ENCODE measurements around the gene AKAP1.

Gene AKAP1

DNA sequence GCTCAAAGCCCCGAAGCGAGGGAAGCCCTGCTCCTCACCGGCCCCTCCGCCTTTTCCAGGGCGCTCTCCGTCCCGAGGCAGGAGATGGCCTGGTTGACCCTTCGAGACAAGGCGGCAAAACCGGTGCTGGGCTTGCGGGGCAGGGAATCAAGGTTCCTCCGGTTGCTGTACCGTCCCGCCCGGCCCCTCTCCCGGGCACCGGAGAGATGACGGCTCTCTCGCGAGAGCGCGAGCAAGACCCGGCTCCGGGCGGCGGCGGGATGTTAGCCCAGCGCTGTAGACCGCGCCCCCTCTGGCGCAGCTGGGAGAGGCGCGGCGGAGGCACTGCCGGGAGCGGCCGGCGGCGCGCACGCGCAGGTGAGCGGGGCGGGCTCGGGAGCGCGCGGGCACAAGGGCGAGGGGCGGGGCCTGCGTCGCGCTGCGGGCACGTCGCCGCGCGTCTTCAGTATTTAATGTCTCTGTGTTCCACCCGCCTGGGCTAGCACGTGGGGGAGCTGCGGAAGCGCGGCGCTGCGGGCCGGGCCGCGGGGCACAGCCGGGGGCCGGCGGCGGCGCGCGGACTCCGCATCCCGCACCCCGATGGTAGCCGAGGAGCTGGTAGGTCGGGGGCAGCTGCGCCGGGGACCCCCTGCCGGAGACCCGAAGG is at the start of gene AKAP1:
Gene AKAP1 (plus strand): TSS at position 445 of the 646 bp plus-strand sequence. CDS start 20,219 bp downstream, outside the sequence.
- Mint-ChIP-seq H3K27me3 (no peaks in the 10 kb centered on the region), H3K9me3 (no peaks in the 10 kb centered on the region), H3K36me3 (ENCODE audit: insufficient read depth) (peaks cover 8% of the 10 kb centered on the region), H3K27ac (ENCODE audit: low read depth) (peak within 1 kb of the TSS; percentile 83), H3K4me1 (peaks cover 29% of the 10 kb centered on the region), H3K4me3 (peak within 1 kb of the TSS; percentile 84)
- ATAC-seq (replicated peaks; ENCODE audit: extremely low read depth, poor library complexity, severe bottlenecking) (peak; percentile 85), DNase-seq (ENCODE audit: low spot score in 2 of 2) (peak; percentile 85 to 92)

DNA sequence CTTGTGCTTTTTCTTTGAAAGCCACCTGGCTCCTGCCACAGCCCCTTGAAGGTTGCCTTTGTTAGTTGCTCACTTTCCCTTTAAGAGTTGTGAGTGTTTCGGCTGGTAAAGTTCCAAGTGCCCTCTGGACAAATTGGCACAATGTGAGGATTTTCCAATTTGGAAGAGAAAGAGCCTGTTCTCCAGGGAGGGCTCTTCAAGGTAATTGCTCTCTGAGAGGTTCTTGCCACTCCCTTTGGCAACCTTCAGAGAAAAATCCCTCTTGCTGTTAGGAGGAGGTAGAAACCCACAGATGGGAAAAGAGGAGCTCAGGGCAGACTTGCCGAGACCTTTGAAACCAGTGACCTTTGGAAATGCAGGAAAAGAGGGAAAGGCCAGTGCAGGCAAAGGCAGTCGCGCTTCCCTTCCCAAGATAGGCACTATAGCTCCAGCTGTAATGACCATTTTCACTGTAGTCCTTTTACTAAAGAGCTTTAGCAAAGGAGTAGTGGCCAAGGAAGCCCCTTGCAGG is 49.0 kb upstream of the AKAP1 start:
- no peaks in the 10 kb centered on the region for H3K9me3 Mint-ChIP-seq
- H3K4me3 Mint-ChIP-seq: no peak overlapping the region
- ATAC-seq (replicated peaks; ENCODE audit: extremely low read depth, poor library complexity, severe bottlenecking) (no peak), DNase-seq (ENCODE audit: low spot score in 2 of 2) (no peak)
- H3K36me3 Mint-ChIP-seq (ENCODE audit: insufficient read depth): no peaks in the 10 kb centered on the region
- no peak overlapping the region for H3K27ac Mint-ChIP-seq (ENCODE audit: low read depth)
- no peaks in the 10 kb centered on the region for H3K4me1 Mint-ChIP-seq
- H3K27me3 Mint-ChIP-seq: peaks cover 49% of the 10 kb centered on the region

GRCh38 chr17:57037411-57037810 is 47.6 kb upstream of the AKAP1 start:
- Mint-ChIP-seq H3K36me3 (ENCODE audit: insufficient read depth) (no peaks in the 10 kb centered on the region), H3K27ac (ENCODE audit: low read depth) (no peak overlapping the region), H3K4me1 (no peaks in the 10 kb centered on the region), H3K27me3 (peaks cover 63% of the 10 kb centered on the region), H3K9me3 (no peaks in the 10 kb centered on the region), H3K4me3 (no peak overlapping the region)
- ATAC-seq (replicated peaks; ENCODE audit: extremely low read depth, poor library complexity, severe bottlenecking) (no peak), DNase-seq (ENCODE audit: low spot score in 2 of 2) (no peak)

- Mint-ChIP-seq H3K4me1 (no peaks in the 10 kb centered on the region), H3K9me3 (no peaks in the 10 kb centered on the region), H3K27ac (ENCODE audit: low read depth) (no peak overlapping the region), H3K27me3 (peaks cover 74% of the 10 kb centered on the region), H3K36me3 (ENCODE audit: insufficient read depth) (no peaks in the 10 kb centered on the region), H3K4me3 (no peak overlapping the region)
- ATAC-seq (replicated peaks; ENCODE audit: extremely low read depth, poor library complexity, severe bottlenecking) (no peak), DNase-seq (ENCODE audit: low spot score in 2 of 2) (no peak)
These were observed 46.6 kb upstream of the AKAP1 start for GRCh38 chr17:57038486-57038885.

GRCh38 chr17:57040571-57040970 is 44.5 kb upstream of the AKAP1 start:
- Mint-ChIP-seq H3K36me3 (ENCODE audit: insufficient read depth) (no peaks in the 10 kb centered on the region), H3K27ac (ENCODE audit: low read depth) (no peak overlapping the region), H3K4me3 (no peak overlapping the region), H3K27me3 (peaks cover 93% of the 10 kb centered on the region), H3K4me1 (peaks cover 6% of the 10 kb centered on the region), H3K9me3 (no peaks in the 10 kb centered on the region)
- ATAC-seq (replicated peaks; ENCODE audit: extremely low read depth, poor library complexity, severe bottlenecking) (no peak), DNase-seq (ENCODE audit: low spot score in 2 of 2) (no peak)

GRCh38 chr17:57043276-57043675 is 41.8 kb upstream of the AKAP1 start:
- Mint-ChIP-seq H3K27ac (ENCODE audit: low read depth) (no peak overlapping the region), H3K4me3 (no peak overlapping the region)
- DNase-seq (ENCODE audit: low spot score in 2 of 2): no peak

GRCh38 chr17:57044976-57045867 is 39.8 kb upstream of the AKAP1 start:
- Mint-ChIP-seq H3K4me1 (peaks cover 20% of the 10 kb centered on the region), H3K27ac (ENCODE audit: low read depth) (no peak overlapping the region), H3K4me3 (peak overlapping the region; percentile 70), H3K27me3 (peaks cover 83% of the 10 kb centered on the region), H3K9me3 (no peaks in the 10 kb centered on the region), H3K36me3 (ENCODE audit: insufficient read depth) (no peaks in the 10 kb centered on the region)
- DNase-seq (ENCODE audit: low spot score in 2 of 2) (no peak), ATAC-seq (replicated peaks; ENCODE audit: extremely low read depth, poor library complexity, severe bottlenecking) (no peak)

More at GRCh38 chr17:57043276-57043675, 41.8 kb upstream of the AKAP1 start:
- H3K4me1 Mint-ChIP-seq: peaks cover 20% of the 10 kb centered on the region
- no peak for ATAC-seq (replicated peaks; ENCODE audit: extremely low read depth, poor library complexity, severe bottlenecking)
- no peaks in the 10 kb centered on the region for H3K36me3 Mint-ChIP-seq (ENCODE audit: insufficient read depth)
- no peaks in the 10 kb centered on the region for H3K9me3 Mint-ChIP-seq
- H3K27me3 Mint-ChIP-seq: peaks cover 99% of the 10 kb centered on the region

DNA sequence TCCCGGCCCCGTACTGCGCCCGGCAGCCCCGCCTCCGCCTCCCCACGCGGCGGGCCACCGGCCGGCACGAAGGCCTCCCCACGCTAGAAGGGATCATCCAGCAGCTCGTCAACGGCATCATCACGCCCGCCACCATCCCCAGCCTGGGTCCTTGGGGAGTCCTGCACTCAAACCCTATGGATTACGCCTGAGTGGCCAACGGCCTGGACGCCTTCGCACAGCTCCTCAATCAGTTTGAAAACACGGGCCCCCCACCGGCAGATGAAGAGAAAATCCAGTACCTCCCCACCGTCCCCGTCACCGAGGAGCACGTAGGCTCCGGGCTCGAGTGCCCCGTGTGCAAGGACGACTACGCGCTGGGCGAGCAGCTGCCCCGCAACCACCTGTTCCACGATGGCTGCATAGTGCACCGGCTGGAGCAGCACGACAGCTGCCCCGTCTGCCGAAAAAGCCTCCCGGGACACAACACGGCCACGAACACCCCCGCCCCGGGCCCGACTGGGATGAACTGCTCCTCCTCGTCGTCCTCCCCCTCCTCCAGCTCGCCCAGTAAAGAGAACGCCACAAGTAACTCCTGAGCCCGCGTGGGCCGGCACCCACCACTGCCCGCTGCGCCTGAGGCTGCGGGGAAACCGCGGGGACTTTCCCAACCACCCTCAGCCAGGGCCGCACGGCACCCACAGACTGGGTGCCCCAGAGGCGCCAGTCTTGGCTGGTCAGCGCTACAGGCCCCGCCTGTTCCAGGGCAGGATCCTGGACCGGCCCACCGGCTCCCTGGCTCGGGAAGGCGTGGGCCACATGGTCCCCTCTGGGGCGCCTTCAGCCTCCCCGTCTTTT is 39.0 kb upstream of the AKAP1 start:
- ATAC-seq (replicated peaks; ENCODE audit: extremely low read depth, poor library complexity, severe bottlenecking) (peak; percentile 55), DNase-seq (ENCODE audit: low spot score in 2 of 2) (no peak)
- Mint-ChIP-seq H3K4me1 (peaks cover 20% of the 10 kb centered on the region), H3K36me3 (ENCODE audit: insufficient read depth) (no peaks in the 10 kb centered on the region), H3K27me3 (peaks cover 84% of the 10 kb centered on the region), H3K4me3 (peak overlapping the region; percentile 70), H3K27ac (ENCODE audit: low read depth) (no peak overlapping the region), H3K9me3 (no peaks in the 10 kb centered on the region)

GRCh38 chr17:57046749-57047148 is 38.3 kb upstream of the AKAP1 start:
- DNase-seq (ENCODE audit: low spot score in 2 of 2) (no peak), ATAC-seq (replicated peaks; ENCODE audit: extremely low read depth, poor library complexity, severe bottlenecking) (no peak)
- Mint-ChIP-seq H3K27ac (ENCODE audit: low read depth) (no peak overlapping the region), H3K9me3 (no peaks in the 10 kb centered on the region), H3K36me3 (ENCODE audit: insufficient read depth) (no peaks in the 10 kb centered on the region), H3K4me1 (peaks cover 20% of the 10 kb centered on the region), H3K4me3 (peak overlapping the region; percentile 70), H3K27me3 (peaks cover 83% of the 10 kb centered on the region)

- Mint-ChIP-seq H3K27ac (ENCODE audit: low read depth) (no peak overlapping the region), H3K27me3 (peaks cover 77% of the 10 kb centered on the region), H3K4me1 (peaks cover 20% of the 10 kb centered on the region), H3K36me3 (ENCODE audit: insufficient read depth) (no peaks in the 10 kb centered on the region), H3K9me3 (no peaks in the 10 kb centered on the region), H3K4me3 (no peak overlapping the region)
- DNase-seq (ENCODE audit: low spot score in 2 of 2) (no peak), ATAC-seq (replicated peaks; ENCODE audit: extremely low read depth, poor library complexity, severe bottlenecking) (no peak)
These were observed 37.0 kb upstream of the AKAP1 start for GRCh38 chr17:57048096-57048495.

DNA sequence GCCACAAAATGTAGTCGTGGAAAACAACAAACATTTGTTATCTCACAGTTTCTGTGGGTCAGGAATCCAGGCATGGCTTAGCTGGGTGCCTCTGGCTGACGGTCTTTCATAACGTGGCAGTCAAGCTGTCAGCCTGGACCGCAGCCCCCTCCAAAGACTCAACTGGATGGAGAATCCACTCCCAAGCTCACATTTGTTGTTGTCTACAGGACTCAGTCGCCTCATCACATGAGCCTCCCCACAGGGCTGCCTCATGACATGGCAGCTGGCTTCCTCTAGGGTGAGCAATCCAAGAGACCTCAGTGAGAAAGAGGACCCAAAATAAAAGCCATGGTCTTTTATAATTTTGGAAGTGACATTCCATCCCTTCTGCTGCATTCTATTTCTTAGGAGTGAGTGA is 34.7 kb upstream of the AKAP1 start:
- H3K27ac Mint-ChIP-seq (ENCODE audit: low read depth): no peak overlapping the region
- H3K36me3 Mint-ChIP-seq (ENCODE audit: insufficient read depth): no peaks in the 10 kb centered on the region
- H3K27me3 Mint-ChIP-seq: peaks cover 55% of the 10 kb centered on the region
- ATAC-seq (replicated peaks; ENCODE audit: extremely low read depth, poor library complexity, severe bottlenecking): no peak
- no peaks in the 10 kb centered on the region for H3K9me3 Mint-ChIP-seq
- no peak for DNase-seq (ENCODE audit: low spot score in 2 of 2)
- H3K4me1 Mint-ChIP-seq: peaks cover 22% of the 10 kb centered on the region
- H3K4me3 Mint-ChIP-seq: no peak overlapping the region

- H3K4me1 Mint-ChIP-seq: peaks cover 13% of the 10 kb centered on the region
- H3K4me3 Mint-ChIP-seq: no peak overlapping the region
- no peak for ATAC-seq (replicated peaks; ENCODE audit: extremely low read depth, poor library complexity, severe bottlenecking)
- H3K27me3 Mint-ChIP-seq: peaks cover 39% of the 10 kb centered on the region
- H3K27ac Mint-ChIP-seq (ENCODE audit: low read depth): no peak overlapping the region
- H3K9me3 Mint-ChIP-seq: no peaks in the 10 kb centered on the region
- DNase-seq (ENCODE audit: low spot score in 2 of 2): no peak
- H3K36me3 Mint-ChIP-seq (ENCODE audit: insufficient read depth): no peaks in the 10 kb centered on the region
These were observed 33.1 kb upstream of the AKAP1 start for GRCh38 chr17:57051886-57052361.
